GM13977 (cell line): ENCODE data around the gene CIDEB.

Experiments
- DNase-seq: peaks from one replicate; pipeline ENCODE4 v3.0.0; 2012; ENCODE audit warnings: low spot score
- CTCF ChIP-seq: IDR thresholded peaks from 2 replicates; pipeline ENCODE4 v1.5.1; 2012; ENCODE audit warnings: mild to moderate bottlenecking, control low read depth; ENCODE audit not compliant: insufficient read depth; ENCODE audit errors: extremely low read depth, missing control alignments
- in situ Hi-C: fragments of 300-500 bp; cut with MboI; formaldehyde crosslinking; loops from one replicate; pipeline ENCODE4 v1.12.0; 2022; ENCODE audit warnings: low sequenced_read_pairs, low pct_unique_long_range_greater_than_20kb, mixed read lengths, inconsistent platforms; ENCODE audit not compliant: unreplicated experiment

The CIDEB gene

GRCh38 chr14:24271834-24272263, 35.9 kb downstream of the CIDEB start:
- TF ChIP-seq CTCF: no peak
- in situ Hi-C loops: no loop called here
- DNase-seq: no peak

- in situ Hi-C loops: no loop called here
- TF ChIP-seq CTCF: peak; percentile 96
- DNase-seq: peak; percentile 97
Measured at GRCh38 chr14:24271134-24271833, 36.5 kb downstream of the CIDEB start, which contains the start of gene RABGGTA. Gene RABGGTA, minus strand, starts transcription at chr14:24271597. Its CDS starts 482 bp downstream, at chr14:24271115.

GRCh38 chr14:24270537-24271133, 37.1 kb downstream of the CIDEB start:
- DNase-seq: no peak
- no peak for TF ChIP-seq CTCF
- in situ Hi-C loops: no loop called here

- in situ Hi-C loops: no loop called here
- TF ChIP-seq CTCF: no peak
- no peak for DNase-seq
Measured at GRCh38 chr14:24269910-24270536, 37.8 kb downstream of the CIDEB start.

GRCh38 chr14:24269368-24269767, 38.4 kb downstream of the CIDEB start:
- DNase-seq: no peak
- no peak for TF ChIP-seq CTCF
- in situ Hi-C loops: no loop called here

- in situ Hi-C loops: no loop called here
- TF ChIP-seq CTCF: no peak
- DNase-seq: no peak
Measured at GRCh38 chr14:24268225-24268624, 39.6 kb downstream of the CIDEB start.
